Astrocyte (in vitro differentiated cells and primary cell): Measurements from ENCODE around the gene MANEA. TPM values are rescaled to one million over a fixed set of nuclear protein-coding genes. Genes with fewer than 3 reads are reported as not detected.

Experiments used
- DNase-seq: peaks from one replicate; pipeline ENCODE4 v3.0.0-alpha.2; 2010; ENCODE audit warnings: low read depth
- FAIRE-seq: peaks from 2 replicates; lab custom pipeline; 2011; peaks lifted over from hg19 to GRCh38; lab: Jason Lieb, UNC
- H2AFZ ChIP-seq: 2 replicates; pipeline ENCODE4 v1.6.0; 2012; ENCODE audit warnings: low read depth, low read length, inconsistent platforms
- H3K27ac ChIP-seq: 2 replicates; pipeline ENCODE4 v1.5.1; 2011; ENCODE audit warnings: low read depth, low read length, inconsistent platforms
- H3K27me3 ChIP-seq: 2 replicates; pipeline ENCODE4 v1.6.0; 2011; ENCODE audit warnings: low read length, inconsistent platforms; ENCODE audit not compliant: insufficient read depth
- H3K36me3 ChIP-seq: 2 replicates; pipeline ENCODE4 v1.5.1; 2011; ENCODE audit warnings: low read length, inconsistent platforms; ENCODE audit not compliant: insufficient read depth
- H3K4me1 ChIP-seq: 2 replicates; pipeline ENCODE4 v1.5.1; 2011; ENCODE audit warnings: low read length, inconsistent platforms; ENCODE audit not compliant: insufficient read depth
- H3K4me2 ChIP-seq: 2 replicates; pipeline ENCODE4 v1.6.0; 2012; ENCODE audit warnings: low read length, inconsistent platforms
- H3K4me3 ChIP-seq: 2 replicates; pipeline ENCODE4 v1.5.1; 2011; ENCODE audit warnings: low read depth, mild to moderate bottlenecking, low read length, inconsistent platforms; ENCODE audit not compliant: insufficient read depth
- H3K79me2 ChIP-seq: 2 replicates; pipeline ENCODE4 v1.6.0; 2012; ENCODE audit warnings: mild to moderate bottlenecking, low read length, inconsistent platforms; ENCODE audit not compliant: insufficient read depth
- H3K9ac ChIP-seq: 2 replicates; pipeline ENCODE4 v1.6.0; 2012; ENCODE audit warnings: mild to moderate bottlenecking, low read length, inconsistent platforms
- H3K9me3 ChIP-seq: 2 replicates; pipeline ENCODE4 v1.5.1; 2012; ENCODE audit warnings: low read depth, mild to moderate bottlenecking, low read length, inconsistent platforms; ENCODE audit not compliant: insufficient read depth
- H4K20me1 ChIP-seq: 2 replicates; pipeline ENCODE4 v1.6.0; 2012; ENCODE audit warnings: low read length, inconsistent platforms; ENCODE audit not compliant: insufficient read depth
- H3K27ac Mint-ChIP-seq: one replicate; pipeline ENCODE4 v1.8.0; 2021; ENCODE audit warnings: mild to moderate bottlenecking, mixed read lengths; ENCODE audit not compliant: unreplicated experiment
- H3K27me3 Mint-ChIP-seq: one replicate; pipeline ENCODE4 v1.8.0; 2021; ENCODE audit warnings: low read depth, mixed read lengths; ENCODE audit not compliant: unreplicated experiment
- H3K36me3 Mint-ChIP-seq: one replicate; pipeline ENCODE4 v1.8.0; 2021; ENCODE audit warnings: low read depth, mixed read lengths; ENCODE audit not compliant: unreplicated experiment
- H3K4me1 Mint-ChIP-seq: one replicate; pipeline ENCODE4 v1.8.0; 2021; ENCODE audit warnings: low read depth, mixed read lengths; ENCODE audit not compliant: unreplicated experiment
- H3K4me3 Mint-ChIP-seq: one replicate; pipeline ENCODE4 v1.8.0; 2021; ENCODE audit warnings: mild to moderate bottlenecking, moderate library complexity, mixed read lengths; ENCODE audit not compliant: unreplicated experiment
- H3K9me3 Mint-ChIP-seq: one replicate; pipeline ENCODE4 v1.8.0; 2021; ENCODE audit warnings: mild to moderate bottlenecking, mixed read lengths; ENCODE audit not compliant: unreplicated experiment
- CTCF ChIP-seq: IDR thresholded peaks from 2 replicates; pipeline ENCODE4 v1.5.1; 2011; ENCODE audit warnings: low read depth, mild to moderate bottlenecking, inconsistent platforms, low read length, moderate library complexity; ENCODE audit not compliant: insufficient read depth
- EZH2 ChIP-seq: IDR thresholded peaks from 2 replicates; pipeline ENCODE4 v1.6.1; 2012; ENCODE audit warnings: mild to moderate bottlenecking, low read length, inconsistent platforms; ENCODE audit not compliant: insufficient read depth
- total RNA-seq: library from RNA; stranded (reverse); gene quantifications from 2 replicates; pipeline ENCODE4 v1.2.1, GENCODE V29; 2021

MANEA gene
- total RNA-seq, 1 donor from 2014 or later = 12.4 TPM

- no peaks in the 10 kb centered on the region for H3K9me3 ChIP-seq
- H3K27ac ChIP-seq = no peak overlapping the region
- no peak overlapping the region for H3K4me3 ChIP-seq
- H3K36me3 ChIP-seq = no peaks in the 10 kb centered on the region
- Mint-ChIP-seq H3K4me3 (no peak overlapping the region), H3K9me3 (no peaks in the 10 kb centered on the region), H3K36me3 (no peaks in the 10 kb centered on the region), H3K27ac (no peak overlapping the region), H3K4me1 (no peaks in the 10 kb centered on the region), H3K27me3 (no peaks in the 10 kb centered on the region)
- no peak overlapping the region for H2AFZ ChIP-seq
- H3K4me2 ChIP-seq = no peak overlapping the region
- FAIRE-seq (no peak), DNase-seq (no peak)
- no peaks in the 10 kb centered on the region for H3K27me3 ChIP-seq
- TF ChIP-seq CTCF (no peak), EZH2 (no peak)
- no peak overlapping the region for H3K9ac ChIP-seq
- no peaks in the 10 kb centered on the region for H4K20me1 ChIP-seq
- H3K79me2 ChIP-seq = no peaks in the 10 kb centered on the region
- no peaks in the 10 kb centered on the region for H3K4me1 ChIP-seq
These were observed 47.0 kb upstream of the MANEA start for GRCh38 chr6:95530176-95530819.

GRCh38 chr6:95543798-95544197 lies 33.5 kb upstream of the MANEA start:
- H3K4me1 Mint-ChIP-seq = no peaks in the 10 kb centered on the region
- no peak for DNase-seq
- H3K27me3 Mint-ChIP-seq = no peaks in the 10 kb centered on the region
- no peaks in the 10 kb centered on the region for H3K36me3 Mint-ChIP-seq
- no peak overlapping the region for H3K27ac Mint-ChIP-seq
- H3K4me2 ChIP-seq = no peak overlapping the region
- H3K4me3 Mint-ChIP-seq = no peak overlapping the region
- no peaks in the 10 kb centered on the region for H3K36me3 ChIP-seq
- no peaks in the 10 kb centered on the region for H4K20me1 ChIP-seq
- no peak overlapping the region for H3K27ac ChIP-seq
- H3K9me3 Mint-ChIP-seq = no peaks in the 10 kb centered on the region
- no peak overlapping the region for H3K9ac ChIP-seq
- no peak for FAIRE-seq
- H3K9me3 ChIP-seq = no peaks in the 10 kb centered on the region
- H3K79me2 ChIP-seq = no peaks in the 10 kb centered on the region
- H2AFZ ChIP-seq = no peak overlapping the region
- TF ChIP-seq CTCF (no peak), EZH2 (no peak)
- H3K27me3 ChIP-seq = no peaks in the 10 kb centered on the region
- H3K4me3 ChIP-seq = no peak overlapping the region
- no peaks in the 10 kb centered on the region for H3K4me1 ChIP-seq

- Mint-ChIP-seq H3K27ac (no peak overlapping the region), H3K4me3 (no peak overlapping the region), H3K36me3 (no peaks in the 10 kb centered on the region), H3K27me3 (no peaks in the 10 kb centered on the region), H3K9me3 (no peaks in the 10 kb centered on the region), H3K4me1 (no peaks in the 10 kb centered on the region)
- H3K4me1 ChIP-seq = no peaks in the 10 kb centered on the region
- no peak overlapping the region for H3K4me3 ChIP-seq
- H2AFZ ChIP-seq = no peak overlapping the region
- no peak overlapping the region for H3K4me2 ChIP-seq
- no peaks in the 10 kb centered on the region for H3K79me2 ChIP-seq
- no peak for TF ChIP-seq CTCF
- no peak for TF ChIP-seq EZH2
- FAIRE-seq (no peak), DNase-seq (no peak)
- H3K36me3 ChIP-seq = no peaks in the 10 kb centered on the region
- H3K27me3 ChIP-seq = no peaks in the 10 kb centered on the region
- H3K9ac ChIP-seq = no peak overlapping the region
- no peaks in the 10 kb centered on the region for H3K9me3 ChIP-seq
- no peaks in the 10 kb centered on the region for H4K20me1 ChIP-seq
- no peak overlapping the region for H3K27ac ChIP-seq
These were observed 32.7 kb upstream of the MANEA start for GRCh38 chr6:95544517-95545225.
